Neural cell (in vitro differentiated cells): ENCODE measurements around the gene REPS2.

Source experiments
- EP300 ChIP-seq: fragments of 450-650 bp; conservative IDR thresholded peaks from 2 replicates; pipeline ENCODE4 v1.6.1; 2014; ENCODE audit warnings: antibody characterized with exemption, mild to moderate bottlenecking, moderate library complexity; ENCODE audit not compliant: poor library complexity, severe bottlenecking
- EZH2 ChIP-seq: fragments of 200-600, 300-800 bp; shearing (Covaris generic), sonication (generic); IDR thresholded peaks from 2 replicates; pipeline ENCODE4 v1.6.1; 2014; ENCODE audit warnings: antibody characterized with exemption, low read length, borderline replicate concordance, mild to moderate bottlenecking; ENCODE audit not compliant: insufficient read depth, poor library complexity, severe bottlenecking
- SMC3 ChIP-seq: fragments of 450-650 bp; conservative IDR thresholded peaks from 2 replicates; pipeline ENCODE4 v1.6.1; 2014; ENCODE audit warnings: antibody characterized with exemption, mild to moderate bottlenecking, moderate library complexity; ENCODE audit not compliant: poor library complexity
- TAF1 ChIP-seq: IDR thresholded peaks from 2 replicates; pipeline ENCODE4 v1.6.1; 2012; ENCODE audit warnings: low read depth
- TF ChIP-seq, protein P1 (sequence below): fragments of 450-650 bp; IDR thresholded peaks from 2 replicates; pipeline ENCODE4 v1.5.1; 2014; ENCODE audit warnings: antibody characterized with exemption, mild to moderate bottlenecking, moderate library complexity; ENCODE audit not compliant: poor library complexity, severe bottlenecking

DNA sequence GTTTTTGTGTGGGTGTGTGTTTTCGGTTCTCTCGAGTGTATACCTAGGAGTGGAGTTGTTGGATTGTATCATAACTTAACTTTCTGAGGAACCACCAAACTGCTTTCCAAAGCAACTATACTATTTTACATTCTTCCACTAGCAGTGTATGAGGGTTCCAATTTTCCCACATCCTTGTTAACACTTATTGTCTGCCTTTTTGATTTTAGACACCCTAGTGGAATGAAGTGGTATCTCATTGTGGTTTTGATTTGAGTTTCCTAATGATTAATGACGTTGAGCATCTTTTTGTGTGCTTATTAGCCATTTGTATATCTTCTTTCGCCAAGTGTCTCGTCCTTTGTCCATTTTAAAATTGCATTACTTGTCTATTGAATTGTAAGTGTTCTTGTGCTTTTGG is 118.6 kb downstream of the REPS2 start:
- TF ChIP-seq, protein P1, sequence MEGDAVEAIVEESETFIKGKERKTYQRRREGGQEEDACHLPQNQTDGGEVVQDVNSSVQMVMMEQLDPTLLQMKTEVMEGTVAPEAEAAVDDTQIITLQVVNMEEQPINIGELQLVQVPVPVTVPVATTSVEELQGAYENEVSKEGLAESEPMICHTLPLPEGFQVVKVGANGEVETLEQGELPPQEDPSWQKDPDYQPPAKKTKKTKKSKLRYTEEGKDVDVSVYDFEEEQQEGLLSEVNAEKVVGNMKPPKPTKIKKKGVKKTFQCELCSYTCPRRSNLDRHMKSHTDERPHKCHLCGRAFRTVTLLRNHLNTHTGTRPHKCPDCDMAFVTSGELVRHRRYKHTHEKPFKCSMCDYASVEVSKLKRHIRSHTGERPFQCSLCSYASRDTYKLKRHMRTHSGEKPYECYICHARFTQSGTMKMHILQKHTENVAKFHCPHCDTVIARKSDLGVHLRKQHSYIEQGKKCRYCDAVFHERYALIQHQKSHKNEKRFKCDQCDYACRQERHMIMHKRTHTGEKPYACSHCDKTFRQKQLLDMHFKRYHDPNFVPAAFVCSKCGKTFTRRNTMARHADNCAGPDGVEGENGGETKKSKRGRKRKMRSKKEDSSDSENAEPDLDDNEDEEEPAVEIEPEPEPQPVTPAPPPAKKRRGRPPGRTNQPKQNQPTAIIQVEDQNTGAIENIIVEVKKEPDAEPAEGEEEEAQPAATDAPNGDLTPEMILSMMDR, result no peak
- TF ChIP-seq EZH2 (no peak), TAF1 (no peak), EP300 (no peak), SMC3 (no peak)
